Thymus (tissue), 14 donors: ENCODE results near the gene GOLGA5. TPM values are rescaled to one million over a fixed set of nuclear protein-coding genes. Genes with fewer than 3 reads are reported as not detected.
"Not testable (repeated sequence)": the region's sequence is repeated elsewhere in the genome, so short reads cannot be mapped to it uniquely, and the experiment has no call there.

ENCODE experiments used
- DNase-seq, 9 donors: peaks; one replicate each; pipeline ENCODE4 v3.0.0-alpha.2; 2013; ENCODE audit warnings: low spot score in 9 of 9, low read depth in 6 of 9, missing footprints in 1 of 9
- H3K27ac ChIP-seq, 2 donors: one replicate each; pipeline ENCODE4 v1.5.1; 2013; ENCODE audit warnings: control low read depth in 1 of 2, low read depth in 1 of 2, low read length in 1 of 2, mild to moderate bottlenecking in 1 of 2, moderate library complexity in 1 of 2
- H3K27me3 ChIP-seq, 2 donors: one replicate each; pipeline ENCODE4 v1.5.1; 2013; ENCODE audit warnings: low read length in 1 of 2; ENCODE audit not compliant: control insufficient read depth in 2 of 2, insufficient read depth in 1 of 2
- H3K36me3 ChIP-seq, 2 donors: one replicate each; pipeline ENCODE4 v1.5.1; 2013; ENCODE audit warnings: low read length in 1 of 2, mild to moderate bottlenecking in 1 of 2, moderate library complexity in 1 of 2; ENCODE audit not compliant: control insufficient read depth in 2 of 2, insufficient read depth in 2 of 2
- H3K4me1 ChIP-seq, 2 donors: one replicate each; pipeline ENCODE4 v1.5.1; 2013; ENCODE audit warnings: low read length in 2 of 2; ENCODE audit not compliant: control insufficient read depth in 2 of 2, insufficient read depth in 2 of 2
- H3K4me3 ChIP-seq, 2 donors: one replicate each; pipeline ENCODE4 v1.5.1; 2013; ENCODE audit warnings: low read length in 2 of 2, control low read depth in 1 of 2, mild to moderate bottlenecking in 1 of 2
- H3K9me3 ChIP-seq, 2 donors: one replicate each; pipeline ENCODE4 v1.5.1; 2013; ENCODE audit warnings: low read length in 1 of 2, mild to moderate bottlenecking in 1 of 2; ENCODE audit not compliant: control insufficient read depth in 2 of 2, insufficient read depth in 1 of 2
- WGBS: extraction: QIAGEN DNeasy Blood & Tissue Kit; methylation state at CpG from one replicate; pipeline ENCODE4 v1.1.7; 2013; 5-methylcytosine and 5-hydroxymethylcytosine counted together
- long read RNA-seq, 10 donors: transcript quantifications; one replicate each; lab custom pipeline, GENCODE V29; 2026
- polyA plus RNA-seq: library from polyadenylated mRNA; stranded (reverse); fragments of 200-250 nt; gene quantifications from one replicate; pipeline ENCODE4 v1.2.3, GENCODE V29; 2013
- total RNA-seq: library from RNA; stranded (reverse); fragments of 120-200 nt; gene quantifications from one replicate; pipeline ENCODE4 v1.2.4, GENCODE V29; 2013
- donor health status: healthy.

The GOLGA5 gene
- total RNA-seq (22.7 TPM), polyA plus RNA-seq (30.3 TPM)
- long read RNA-seq, donor 1, partial matches to known transcripts = 0 of 1 reads
- long read RNA-seq, donor 1, other reads (novel, unspliced or antisense) = 0 of 1 reads
- long read RNA-seq, donor 2 = 0 reads
- long read RNA-seq, donor 3, partial matches to known transcripts = 20 of 24 reads
- long read RNA-seq, donor 3, other reads (novel, unspliced or antisense) = 0 of 24 reads
- long read RNA-seq, donor 4, partial matches to known transcripts = 0 of 1 reads
- long read RNA-seq, donor 4, other reads (novel, unspliced or antisense) = 0 of 1 reads
- long read RNA-seq, donor 5, transcript GOLGA5-201 (13 exons, 2,969 nt) = major isoform, 5 of 20 reads
- long read RNA-seq, donor 5, partial matches to known transcripts = 15 of 20 reads
- long read RNA-seq, donor 5, other reads (novel, unspliced or antisense) = 0 of 20 reads
- long read RNA-seq, donor 6, partial matches to known transcripts = 0 of 3 reads
- long read RNA-seq, donor 6, other reads (novel, unspliced or antisense) = 0 of 3 reads
- long read RNA-seq, donor 7, partial matches to known transcripts = 0 of 3 reads
- long read RNA-seq, donor 7, other reads (novel, unspliced or antisense) = 0 of 3 reads
- long read RNA-seq, donor 8, transcript GOLGA5-201 (13 exons, 2,969 nt) = major isoform, 5 of 5 reads
- long read RNA-seq, donor 8, partial matches to known transcripts = 0 of 5 reads
- long read RNA-seq, donor 8, other reads (novel, unspliced or antisense) = 0 of 5 reads
- long read RNA-seq, donor 9, partial matches to known transcripts = 0 of 1 reads
- long read RNA-seq, donor 9, other reads (novel, unspliced or antisense) = 0 of 1 reads
- long read RNA-seq, donor 10, partial matches to known transcripts = 0 of 4 reads
- long read RNA-seq, donor 10, other reads (novel, unspliced or antisense) = 0 of 4 reads

DNA sequence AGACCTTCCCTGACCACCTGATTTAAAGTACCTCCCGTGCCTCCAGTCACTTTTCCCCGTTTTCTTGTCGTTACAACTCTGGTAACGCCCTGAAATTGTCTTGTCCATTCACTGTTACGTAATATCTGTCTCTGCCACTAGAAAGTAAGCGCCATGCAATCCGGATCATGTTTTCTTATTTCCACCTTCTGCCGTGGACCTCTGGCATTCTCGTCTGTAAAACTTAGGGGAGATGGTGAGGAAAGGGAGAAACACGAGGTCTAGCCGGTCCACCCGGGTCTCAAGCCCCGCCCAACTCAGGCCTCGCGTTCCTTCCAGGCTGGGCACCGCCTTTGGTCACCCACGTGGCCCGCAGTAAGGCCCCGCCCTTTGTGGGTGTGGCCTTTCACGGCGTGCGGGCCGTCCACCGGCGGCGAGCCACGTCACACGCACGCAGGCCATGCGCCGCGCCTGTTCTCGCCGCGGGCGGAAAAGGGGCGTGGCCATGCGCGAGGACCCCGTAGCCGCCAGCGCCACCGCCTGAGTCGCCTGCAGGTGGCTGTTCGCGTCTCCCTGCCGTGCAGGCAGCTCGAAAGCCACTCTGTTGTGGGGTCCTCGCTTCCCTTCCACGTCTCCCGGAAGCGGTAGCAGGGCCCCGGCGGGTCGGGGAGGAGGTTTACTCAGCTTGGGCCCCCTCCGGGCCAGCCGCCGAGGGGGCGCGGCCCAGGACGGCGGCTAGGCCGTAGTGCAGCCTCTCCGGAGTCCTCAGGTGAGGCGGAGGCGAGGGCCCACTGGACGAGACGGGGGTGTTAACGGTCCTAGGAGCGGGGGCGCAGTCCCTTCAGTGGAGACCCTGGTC, at the start of gene GOLGA5:
GOLGA5 (plus strand) TSS at position 597 of the 838 bp plus-strand sequence. CDS start 3,133 bp downstream, outside the sequence.
- Histone ChIP-seq H3K36me3 (peaks cover 15 to 17% of the 10 kb centered on the region in 2 donors), H3K27ac (peak within 1 kb of the TSS; percentile 78 to 85), H3K9me3 (peaks cover 0 to 8% of the 10 kb centered on the region in 2 donors), H3K4me1 (peaks cover 4 to 14% of the 10 kb centered on the region in 2 donors), H3K4me3 (peak within 1 kb of the TSS; percentile 71 to 98), H3K27me3 (no peaks in the 10 kb centered on the region)
- peak; percentile 91 to 99 (median 98) for DNase-seq
- WGBS = 2% methylated on average over 71 of the region's 71 CpGs

- no peak for DNase-seq
Observed at GRCh38 chr14:92747701-92748258, 46.3 kb upstream of the GOLGA5 start.

GRCh38 chr14:92748259-92749016, 45.7 kb upstream of the GOLGA5 start, which contains the start of gene LGMN:
LGMN (minus strand) TSS chr14:92748627; CDS start chr14:92732786, 15,841 bp downstream.
- H3K4me1 ChIP-seq = peaks cover 20 to 38% of the 10 kb centered on the region in 2 donors
- 6% methylated on average over 50 of the region's 50 CpGs for WGBS
- DNase-seq = peak in 8 of 9 donors; percentile 61 to 93 (median 82)

More at GRCh38 chr14:92747701-92748258, 46.3 kb upstream of the GOLGA5 start:
- Histone ChIP-seq H3K4me1 (peaks cover 20 to 38% of the 10 kb centered on the region in 2 donors), H3K36me3 (no peaks in the 10 kb centered on the region), H3K27me3 (peaks cover 0 to 2% of the 10 kb centered on the region in 2 donors), H3K27ac (peak overlapping the region; percentile 44 to 73), H3K9me3 (peaks cover 0 to 11% of the 10 kb centered on the region in 2 donors), H3K4me3 (peak overlapping the region; percentile 51 to 64)
- 12% methylated on average over 16 of the region's 16 CpGs for WGBS

DNA sequence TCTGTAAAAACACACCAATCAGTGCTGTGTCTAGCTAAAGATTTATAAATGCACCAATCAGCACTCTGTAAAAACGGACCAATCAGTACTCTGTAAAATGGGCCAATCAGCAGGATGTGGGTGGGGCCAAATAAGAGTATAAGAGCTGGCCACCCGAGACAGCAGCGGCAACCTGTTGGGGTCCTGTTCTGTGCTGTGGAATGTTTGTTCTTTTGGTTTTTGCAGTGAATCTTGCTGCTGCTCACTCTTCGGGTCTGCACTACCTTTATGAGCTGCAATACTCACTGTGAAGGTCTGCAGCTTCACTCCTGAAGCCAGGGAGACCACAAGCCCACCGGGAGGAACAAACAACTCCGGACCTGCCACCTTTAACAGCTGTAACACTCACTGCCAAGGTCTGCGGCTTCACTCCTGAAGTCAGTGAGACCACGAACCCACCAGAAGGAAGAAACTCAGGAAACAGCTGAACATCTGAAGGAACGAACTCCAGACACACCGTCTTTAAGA, 43.8 kb upstream of the GOLGA5 start:
- WGBS = 9% methylated on average over 10 of the region's 10 CpGs
- peak in 4 of 9 donors; percentile 31 to 71 (median 41) for DNase-seq
- H3K27ac ChIP-seq = peak overlapping the region; percentile 71 to 78
- H3K27me3 ChIP-seq, H3K36me3 ChIP-seq: not testable (repeated sequence)
- peaks cover 0 to 11% of the 10 kb centered on the region in 2 donors for H3K9me3 ChIP-seq
- H3K4me3 ChIP-seq = peak overlapping the region; percentile 17 to 32
- H3K4me1 ChIP-seq = peaks cover 20 to 41% of the 10 kb centered on the region in 2 donors

More at GRCh38 chr14:92748259-92749016, 45.7 kb upstream of the GOLGA5 start, which contains the start of gene LGMN:
- peak within 1 kb of the TSS; percentile 44 to 73 for H3K27ac ChIP-seq
- H3K36me3 ChIP-seq = no peaks in the 10 kb centered on the region
- H3K4me3 ChIP-seq = peak within 1 kb of the TSS; percentile 51 to 64
- peaks cover 0 to 11% of the 10 kb centered on the region in 2 donors for H3K9me3 ChIP-seq
- H3K27me3 ChIP-seq = peaks cover 0 to 2% of the 10 kb centered on the region in 2 donors

- Histone ChIP-seq H3K4me3 (peak overlapping the region; percentile 17 to 32), H3K27me3 (peaks cover 0 to 2% of the 10 kb centered on the region in 2 donors), H3K9me3 (peaks cover 0 to 11% of the 10 kb centered on the region in 2 donors), H3K4me1 (peaks cover 20 to 41% of the 10 kb centered on the region in 2 donors), H3K27ac (peak overlapping the region in 1 of 2 donors; percentile 78), H3K36me3 (no peaks in the 10 kb centered on the region)
- peak in 3 of 9 donors; percentile 28 to 51 (median 40) for DNase-seq
- WGBS = 20% methylated on average over 5 of the region's 5 CpGs
Observed at GRCh38 chr14:92750994-92751400, 43.1 kb upstream of the GOLGA5 start.

DNA sequence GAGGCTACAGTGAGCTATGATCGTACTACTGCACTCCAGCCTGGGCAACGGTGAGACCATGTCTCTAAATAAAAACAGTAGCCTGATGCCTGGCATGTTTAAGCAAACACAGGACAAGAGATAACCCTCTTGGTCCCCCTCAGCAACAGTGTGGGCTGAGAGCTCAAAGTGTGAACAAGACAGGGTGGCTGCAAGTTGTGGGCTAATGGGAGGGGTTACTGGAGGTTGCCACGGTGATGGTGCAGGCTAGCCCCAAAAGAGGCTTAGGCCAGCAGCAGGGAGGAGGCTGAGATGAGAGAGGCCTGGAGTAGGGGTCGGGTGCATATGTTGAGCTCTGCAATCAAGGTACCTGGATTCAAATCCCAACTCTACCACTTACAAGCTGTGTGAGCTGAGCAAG, 42.3 kb upstream of the GOLGA5 start:
- no peak for DNase-seq
- Histone ChIP-seq H3K9me3 (peaks cover 0 to 14% of the 10 kb centered on the region in 2 donors), H3K4me1 (peaks cover 20 to 41% of the 10 kb centered on the region in 2 donors), H3K27me3 (peaks cover 0 to 2% of the 10 kb centered on the region in 2 donors), H3K36me3 (no peaks in the 10 kb centered on the region), H3K4me3 (no peak overlapping the region), H3K27ac (peak overlapping the region in 1 of 2 donors; percentile 78)
- 74% methylated on average over 4 of the region's 4 CpGs for WGBS

- Histone ChIP-seq H3K9me3 (peaks cover 0 to 15% of the 10 kb centered on the region in 2 donors), H3K27ac (no peak overlapping the region)
Observed at GRCh38 chr14:92753250-92753649, 40.9 kb upstream of the GOLGA5 start.

More at GRCh38 chr14:92753250-92753649, 40.9 kb upstream of the GOLGA5 start:
- 68% methylated on average over 5 of the region's 5 CpGs for WGBS
- Histone ChIP-seq H3K27me3 (no peaks in the 10 kb centered on the region), H3K4me1 (peaks cover 15 to 42% of the 10 kb centered on the region in 2 donors), H3K4me3 (no peak overlapping the region), H3K36me3 (no peaks in the 10 kb centered on the region)
- DNase-seq = no peak
